Measurements from ENCODE around the gene ANKRD13B.

DNA sequence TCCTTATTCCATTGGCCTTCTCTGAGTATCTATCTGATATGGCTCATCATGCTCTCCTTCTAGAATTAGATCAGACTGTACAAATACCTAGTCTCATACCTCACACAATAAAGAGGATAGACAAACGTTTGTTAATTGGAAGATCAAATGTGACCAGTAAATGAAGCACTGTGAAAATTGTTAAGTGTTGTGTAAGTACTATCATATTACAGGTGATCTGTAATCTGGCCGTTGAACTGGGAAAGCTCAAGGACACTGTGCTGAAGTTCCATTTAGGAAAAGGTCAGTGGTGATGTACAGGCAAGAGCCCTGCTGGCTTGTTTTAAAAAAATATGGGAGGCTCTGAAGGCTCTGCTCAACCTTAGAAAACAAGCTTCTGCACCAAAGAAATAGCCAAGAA, 68.3 kb downstream of the ANKRD13B start:
- TF ChIP-seq CTCF (IDR thresholded peaks at IDR 0.05) (no peak), EZH2 (IDR thresholded peaks at IDR 0.05) (no peak)
